Activated B cell treated with CpG ODN at 0.5 μM for 24 hours (primary cell): ENCODE data around the gene FAM53B. TPM values are rescaled to one million over a fixed set of nuclear protein-coding genes. Genes with fewer than 3 reads are reported as not detected.

Source experiments
- ATAC-seq: fragments of 200-7000 bp; cut with Tn5 transposase; one replicate; pipeline ENCODE4 v1.10.0; 2021; ENCODE audit warnings: low read depth, mild to moderate bottlenecking, moderate library complexity
- CTCF ChIA-PET: fragments of 350-600 bp; sonication (Branson Sonifier 250); formaldehyde crosslinking; loops from one replicate; lab custom pipeline; 2021; ENCODE audit warnings: antibody characterized with exemption; lab: Charles Lee
- POLR2A ChIA-PET: fragments of 350-600 bp; sonication (Branson Sonifier 250); formaldehyde crosslinking; loops from one replicate; lab custom pipeline; 2021; ENCODE audit warnings: antibody characterized with exemption; lab: Charles Lee
- DNase-seq: peaks from one replicate; pipeline ENCODE4 v3.0.0; 2022
- H3K27ac Mint-ChIP-seq: one replicate; pipeline ENCODE4 v1.8.0; 2020; ENCODE audit warnings: mixed read lengths
- H3K27me3 Mint-ChIP-seq: one replicate; pipeline ENCODE4 v1.8.0; 2021; ENCODE audit warnings: mixed read lengths
- H3K36me3 Mint-ChIP-seq: one replicate; pipeline ENCODE4 v1.8.0; 2021; ENCODE audit warnings: low read depth, mixed read lengths
- H3K4me1 Mint-ChIP-seq: one replicate; pipeline ENCODE4 v1.8.0; 2021; ENCODE audit warnings: mixed read lengths
- H3K4me3 Mint-ChIP-seq: one replicate; pipeline ENCODE4 v1.8.0; 2020; ENCODE audit warnings: mild to moderate bottlenecking, mixed read lengths
- H3K9me3 Mint-ChIP-seq: one replicate; pipeline ENCODE4 v1.8.0; 2020; ENCODE audit warnings: mixed read lengths
- intact Hi-C: fragments of 100-400 bp; cut with micrococcal nuclease; formaldehyde crosslinking; loops from one replicate; pipeline ENCODE4 v1.15.1; 2024
- total RNA-seq: library from RNA; stranded (reverse); gene quantifications from 2 replicates; pipeline ENCODE4 v1.2.3, GENCODE V29; 2022
- TF ChIP-seq, protein P1 (sequence below): fragments of 200-600 bp; IDR thresholded peaks from one replicate; pipeline ENCODE4 v1.8.0; 2022; ENCODE audit warnings: antibody characterized with exemption, mild to moderate bottlenecking

Gene FAM53B
- total RNA-seq, 1 donor from 2014 or later = 73.9 TPM

DNA sequence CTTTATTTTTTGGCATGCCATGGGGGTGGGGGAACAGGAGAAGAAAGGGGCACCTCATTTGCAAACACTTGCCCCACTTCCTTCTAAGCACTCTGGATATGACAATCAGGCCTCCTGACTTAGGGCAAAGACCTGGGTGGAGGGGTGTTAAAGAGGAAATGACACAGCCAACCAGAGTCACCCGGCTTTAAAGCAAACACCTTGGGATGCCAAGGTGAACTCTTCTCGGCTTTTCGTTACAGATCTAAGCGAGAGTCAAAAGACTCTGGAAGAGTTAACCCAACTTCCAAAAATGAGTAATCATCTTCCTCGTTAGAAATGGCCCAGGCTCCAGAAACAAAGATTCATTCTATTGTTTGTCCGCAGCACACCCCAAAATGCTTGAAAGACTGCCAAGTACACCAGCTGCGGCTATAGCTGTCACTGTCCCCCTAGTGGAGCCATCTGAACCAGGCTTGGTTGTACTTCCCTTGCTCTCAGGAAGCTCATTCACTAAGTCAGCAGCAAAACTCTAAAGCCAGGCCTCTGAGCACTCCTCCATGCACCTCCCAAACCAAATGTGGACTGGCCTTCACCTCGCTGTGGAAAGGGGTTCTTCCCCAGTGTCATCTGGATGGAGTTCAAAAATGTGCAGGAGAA is 24.8 kb downstream of the FAM53B start:
- no peaks in the 10 kb centered on the region for H3K27me3 Mint-ChIP-seq
- intact Hi-C loops = loop anchor here (1.0 to 10.0 kb wide), 6 partner anchors 9 to 1325 kb away; no protein-coding TSS in a partner anchor
- peak overlapping the region; percentile 93 for H3K27ac Mint-ChIP-seq
- no peaks in the 10 kb centered on the region for H3K9me3 Mint-ChIP-seq
- POLR2A ChIA-PET = interaction anchor here (0.6 to 14.1 kb wide), 29 partner anchors 12 to 613 kb away, joined by 3 to 312 read pairs (median 18); partner anchors contain the start of gene FAM53B
- peaks cover 98% of the 10 kb centered on the region for H3K4me1 Mint-ChIP-seq
- ATAC-seq (peak; percentile 43), DNase-seq (no peak)
- TF ChIP-seq, protein P1, sequence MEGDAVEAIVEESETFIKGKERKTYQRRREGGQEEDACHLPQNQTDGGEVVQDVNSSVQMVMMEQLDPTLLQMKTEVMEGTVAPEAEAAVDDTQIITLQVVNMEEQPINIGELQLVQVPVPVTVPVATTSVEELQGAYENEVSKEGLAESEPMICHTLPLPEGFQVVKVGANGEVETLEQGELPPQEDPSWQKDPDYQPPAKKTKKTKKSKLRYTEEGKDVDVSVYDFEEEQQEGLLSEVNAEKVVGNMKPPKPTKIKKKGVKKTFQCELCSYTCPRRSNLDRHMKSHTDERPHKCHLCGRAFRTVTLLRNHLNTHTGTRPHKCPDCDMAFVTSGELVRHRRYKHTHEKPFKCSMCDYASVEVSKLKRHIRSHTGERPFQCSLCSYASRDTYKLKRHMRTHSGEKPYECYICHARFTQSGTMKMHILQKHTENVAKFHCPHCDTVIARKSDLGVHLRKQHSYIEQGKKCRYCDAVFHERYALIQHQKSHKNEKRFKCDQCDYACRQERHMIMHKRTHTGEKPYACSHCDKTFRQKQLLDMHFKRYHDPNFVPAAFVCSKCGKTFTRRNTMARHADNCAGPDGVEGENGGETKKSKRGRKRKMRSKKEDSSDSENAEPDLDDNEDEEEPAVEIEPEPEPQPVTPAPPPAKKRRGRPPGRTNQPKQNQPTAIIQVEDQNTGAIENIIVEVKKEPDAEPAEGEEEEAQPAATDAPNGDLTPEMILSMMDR = no peak
- H3K36me3 Mint-ChIP-seq = peaks cover 28% of the 10 kb centered on the region
- CTCF ChIA-PET = interaction anchor here (0.6 to 8.8 kb wide), 29 partner anchors 9 to 429 kb away, joined by 3 to 178 read pairs (median 9); partner anchors contain the start of gene FAM53B
- H3K4me3 Mint-ChIP-seq = peak overlapping the region; percentile 69

DNA sequence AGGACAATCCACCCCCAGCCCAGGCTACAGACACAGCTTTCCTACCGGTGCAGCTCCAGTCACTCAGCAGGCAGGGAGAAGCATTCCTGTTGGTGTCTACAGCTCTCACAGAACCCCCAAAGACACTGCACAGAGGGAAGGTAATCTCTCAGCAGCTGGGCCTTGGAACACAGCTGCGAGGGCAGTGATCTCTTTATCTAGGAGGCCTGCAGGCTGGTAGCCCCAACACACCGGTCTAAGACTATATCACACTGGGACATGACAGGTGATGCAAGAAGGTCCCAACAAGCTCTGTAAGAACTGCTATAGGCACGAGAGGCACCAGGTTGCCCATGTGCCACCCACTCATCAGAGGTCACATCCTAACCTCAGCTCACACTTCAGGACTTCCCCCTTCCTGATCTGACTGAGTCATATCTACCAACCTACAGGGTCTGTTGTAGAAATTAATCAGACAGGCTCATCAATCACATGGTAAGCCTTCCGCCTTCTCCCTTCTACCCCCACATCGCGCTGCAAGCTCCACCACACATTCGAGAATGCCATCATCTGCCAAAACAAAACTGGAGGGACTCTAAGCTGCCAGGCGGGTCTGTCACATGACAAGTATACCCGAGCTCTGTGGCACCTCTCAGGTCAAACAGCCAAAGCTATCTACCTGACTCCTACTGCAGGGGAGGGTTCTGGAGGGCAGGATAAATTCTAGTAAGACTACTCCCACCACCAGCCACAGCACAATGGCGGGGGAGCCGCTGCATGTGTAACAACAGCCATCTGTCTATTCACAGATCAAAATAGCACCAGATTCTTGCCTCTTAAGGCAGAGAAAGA is 26.1 kb downstream of the FAM53B start:
- intact Hi-C loops = loop anchor here (1.0 to 10.0 kb wide), 10 partner anchors 15 to 1327 kb away; no protein-coding TSS in a partner anchor
- Mint-ChIP-seq H3K27me3 (no peaks in the 10 kb centered on the region), H3K4me1 (peaks cover 98% of the 10 kb centered on the region), H3K27ac (peak overlapping the region; percentile 93), H3K9me3 (no peaks in the 10 kb centered on the region), H3K36me3 (peaks cover 30% of the 10 kb centered on the region), H3K4me3 (peak overlapping the region; percentile 69)
- ChIA-PET CTCF (interaction anchor here (0.7 to 8.8 kb wide), 33 partner anchors 9 to 188 kb away, joined by 3 to 178 read pairs (median 7); partner anchors contain the start of gene FAM53B), POLR2A (interaction anchor here (0.7 to 14.1 kb wide), 36 partner anchors 11 to 195 kb away, joined by 3 to 312 read pairs (median 13); partner anchors contain the start of genes ABRAXAS2 and FAM53B)
- ATAC-seq (peak; percentile 78), DNase-seq (peak; percentile 59)
- TF ChIP-seq, protein P1 = no peak

DNA sequence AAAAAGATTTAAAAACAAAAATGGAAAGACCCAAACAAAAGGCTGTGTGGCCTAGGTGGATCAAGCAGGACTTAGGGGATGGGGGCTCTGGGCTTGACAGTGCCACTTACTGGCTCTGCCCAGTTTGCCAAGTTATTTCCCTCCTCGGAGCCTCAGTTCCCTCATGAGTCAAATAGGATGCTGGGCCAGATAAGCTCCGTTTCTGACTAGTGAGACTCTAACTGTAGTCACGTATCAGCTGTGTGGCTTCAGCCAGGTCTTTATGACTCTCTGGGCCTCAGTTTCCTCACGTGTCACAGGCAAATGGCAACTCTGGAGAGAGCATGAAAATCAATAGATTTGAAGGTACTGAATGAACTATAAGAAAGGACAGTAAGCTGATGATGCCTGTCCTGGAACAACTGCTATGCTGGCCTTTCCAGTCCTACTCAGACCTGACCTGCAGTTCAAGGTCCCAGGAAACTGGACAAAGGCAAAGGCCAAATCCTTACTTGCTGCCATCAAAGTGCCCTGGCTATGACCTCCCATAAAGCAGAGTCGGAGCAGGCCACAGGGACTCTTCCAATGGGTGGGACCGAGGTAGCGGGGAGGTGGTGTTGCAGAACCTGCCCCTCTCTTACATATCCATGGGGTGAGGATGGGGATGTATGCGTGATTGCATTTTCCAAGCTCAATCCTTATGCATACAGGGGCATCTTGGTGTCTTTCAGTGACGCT is 27.0 kb downstream of the FAM53B start:
- ChIA-PET POLR2A (interaction anchor here (0.8 to 14.1 kb wide), 24 partner anchors 10 to 182 kb away, joined by 3 to 312 read pairs (median 22); partner anchors contain the start of gene ABRAXAS2), CTCF (interaction anchor here (0.7 to 8.8 kb wide), 18 partner anchors 8 to 187 kb away, joined by 3 to 178 read pairs (median 12); no protein-coding TSS in a partner anchor)
- TF ChIP-seq, protein P1 = no peak
- Mint-ChIP-seq H3K4me1 (peaks cover 98% of the 10 kb centered on the region), H3K27me3 (no peaks in the 10 kb centered on the region), H3K4me3 (peak overlapping the region; percentile 69), H3K9me3 (no peaks in the 10 kb centered on the region), H3K36me3 (peaks cover 32% of the 10 kb centered on the region), H3K27ac (peak overlapping the region; percentile 93)
- intact Hi-C loops = loop anchor here (10.0 kb wide), 1 partner anchor 1328 kb away; no protein-coding TSS in a partner anchor
- ATAC-seq = no peak
- no peak for DNase-seq

- TF ChIP-seq, protein P1 = no peak
- intact Hi-C loops = loop anchor here (10.0 kb wide), 1 partner anchor 1328 kb away; no protein-coding TSS in a partner anchor
- H3K27me3 Mint-ChIP-seq = no peaks in the 10 kb centered on the region
- POLR2A ChIA-PET = interaction anchor here (1.4 to 14.1 kb wide), 10 partner anchors 10 to 181 kb away, joined by 3 to 312 read pairs (median 74); partner anchors contain the start of gene ABRAXAS2
- peaks cover 29% of the 10 kb centered on the region for H3K36me3 Mint-ChIP-seq
- H3K4me3 Mint-ChIP-seq = peak overlapping the region; percentile 24
- H3K9me3 Mint-ChIP-seq = no peaks in the 10 kb centered on the region
- no peak for DNase-seq
- peaks cover 96% of the 10 kb centered on the region for H3K4me1 Mint-ChIP-seq
- CTCF ChIA-PET = interaction anchor here (0.9 to 4.9 kb wide), 4 partner anchors 19 to 71 kb away, joined by 3 to 44 read pairs (median 5); no protein-coding TSS in a partner anchor
- peak overlapping the region; percentile 93 for H3K27ac Mint-ChIP-seq
- no peak for ATAC-seq
Measured at GRCh38 chr10:124716369-124716768, 27.8 kb downstream of the FAM53B start.
